Measurements from ENCODE around the gene PLCB4. TPM values are rescaled to one million over a fixed set of nuclear protein-coding genes. Genes with fewer than 3 reads are reported as not detected.

The PLCB4 gene
- total RNA-seq, 6 experiments from 2014 or later = 71.8 to 95.7 (median 79.1) TPM

GRCh38 chr20:9388160-9388812 is 319.4 kb downstream of the PLCB4 start:
- Mint-ChIP-seq H3K36me3 (ENCODE audit: low read depth) (peaks cover 40% of the 10 kb centered on the region), H3K27ac (peak overlapping the region; percentile 33; the same call in 1 of the 2 replicates), H3K4me1 (ENCODE audit: low read depth) (peaks cover 31% of the 10 kb centered on the region), H3K4me3 (no peak overlapping the region), H3K9me3 (peaks cover 4% of the 10 kb centered on the region), H3K27me3 (ENCODE audit: insufficient read depth) (peaks cover 2% of the 10 kb centered on the region)
- DNase-seq = no peak
- TF ChIP-seq CTCF (IDR thresholded peaks at IDR 0.05) = no peak

GRCh38 chr20:9388813-9389161 is 319.9 kb downstream of the PLCB4 start:
- Mint-ChIP-seq H3K27me3 (ENCODE audit: insufficient read depth) (peaks cover 1% of the 10 kb centered on the region), H3K4me3 (no peak overlapping the region), H3K9me3 (peaks cover 4% of the 10 kb centered on the region), H3K36me3 (ENCODE audit: low read depth) (peaks cover 35% of the 10 kb centered on the region), H3K4me1 (ENCODE audit: low read depth) (peaks cover 35% of the 10 kb centered on the region), H3K27ac (no peak overlapping the region)
- TF ChIP-seq CTCF (IDR thresholded peaks at IDR 0.05) = no peak
- DNase-seq = no peak

- Mint-ChIP-seq H3K27me3 (ENCODE audit: insufficient read depth) (peaks cover 1% of the 10 kb centered on the region), H3K36me3 (ENCODE audit: low read depth) (peaks cover 30% of the 10 kb centered on the region), H3K27ac (no peak overlapping the region), H3K4me1 (ENCODE audit: low read depth) (peaks cover 35% of the 10 kb centered on the region), H3K4me3 (no peak overlapping the region), H3K9me3 (peaks cover 4% of the 10 kb centered on the region)
- DNase-seq = no peak
- TF ChIP-seq CTCF (IDR thresholded peaks at IDR 0.05) = no peak
Observed at GRCh38 chr20:9389346-9389745, 320.5 kb downstream of the PLCB4 start.

GRCh38 chr20:9390441-9390840 is 321.6 kb downstream of the PLCB4 start:
- no peak for DNase-seq
- peaks cover 35% of the 10 kb centered on the region for H3K4me1 Mint-ChIP-seq (ENCODE audit: low read depth)

GRCh38 chr20:9392892-9393857 is 324.3 kb downstream of the PLCB4 start:
- H3K9me3 Mint-ChIP-seq = no peaks in the 10 kb centered on the region
- no peak overlapping the region for H3K4me3 Mint-ChIP-seq
- peaks cover 47% of the 10 kb centered on the region for H3K4me1 Mint-ChIP-seq (ENCODE audit: low read depth)
- peak; percentile 79 for TF ChIP-seq CTCF (IDR thresholded peaks at IDR 0.05)
- H3K36me3 Mint-ChIP-seq (ENCODE audit: low read depth) = peaks cover 30% of the 10 kb centered on the region
- peaks cover 1% of the 10 kb centered on the region; the same call in 1 of the 2 replicates for H3K27me3 Mint-ChIP-seq (ENCODE audit: insufficient read depth)
- DNase-seq = peak; percentile 60
- H3K27ac Mint-ChIP-seq = peak overlapping the region; percentile 19; the same call in 1 of the 2 replicates

More at GRCh38 chr20:9390441-9390840, 321.6 kb downstream of the PLCB4 start:
- no peak overlapping the region for H3K27ac Mint-ChIP-seq
- H3K36me3 Mint-ChIP-seq (ENCODE audit: low read depth) = peaks cover 30% of the 10 kb centered on the region
- TF ChIP-seq CTCF (IDR thresholded peaks at IDR 0.05) = no peak
- H3K4me3 Mint-ChIP-seq = no peak overlapping the region
- peaks cover 1% of the 10 kb centered on the region for H3K27me3 Mint-ChIP-seq (ENCODE audit: insufficient read depth)
- H3K9me3 Mint-ChIP-seq = no peaks in the 10 kb centered on the region

Data from HFFc6 (cell line).